Right ventricle myocardium inferior (tissue), 1 donor: ENCODE data around the gene CABP4. TPM values are rescaled to one million over a fixed set of nuclear protein-coding genes. Genes with fewer than 3 reads are reported as not detected.

Experiments
- ATAC-seq: fragments of 200-7000 bp; cut with Tn5 transposase; one replicate; pipeline ENCODE4 v1.9.1; 2020; ENCODE audit warnings: mild to moderate bottlenecking, moderate library complexity
- DNase-seq: peaks from one replicate; pipeline ENCODE4 v3.0.0; 2021; ENCODE audit errors: missing footprints
- intact Hi-C: fragments of 100-400 bp; cut with DNase I; formaldehyde crosslinking; loops from one replicate; pipeline ENCODE4 v1.11.0; 2022
- total RNA-seq: library from RNA; stranded (reverse); fragmentation: NEBNext Ultra II Directional; extraction: Animal tissue kit (Norgen Biotek cat#: 25700); gene quantifications from one replicate; pipeline ENCODE4 v1.2.1, GENCODE V29; 2021
- donor health status: DM: no; HTN: yes; CAD: no; lungs with severe emphysema.

Gene CABP4
- total RNA-seq, 1 donor from 2014 or later = 1.1 TPM

- intact Hi-C loops = no loop called here
- ATAC-seq (no peak), DNase-seq (no peak)
Measured at GRCh38 chr11:67489203-67489884, 34.2 kb downstream of the CABP4 start.

- DNase-seq = no peak
- no peak for ATAC-seq
- intact Hi-C loops = no loop called here
Measured at GRCh38 chr11:67489885-67490726, 35.0 kb downstream of the CABP4 start.

- intact Hi-C loops = no loop called here
- DNase-seq (no peak), ATAC-seq (no peak)
Measured at GRCh38 chr11:67490727-67491065, 35.5 kb downstream of the CABP4 start.

- no peak for ATAC-seq
- intact Hi-C loops = no loop called here
- DNase-seq = no peak
Measured at GRCh38 chr11:67491276-67492068, 36.3 kb downstream of the CABP4 start.

DNA sequence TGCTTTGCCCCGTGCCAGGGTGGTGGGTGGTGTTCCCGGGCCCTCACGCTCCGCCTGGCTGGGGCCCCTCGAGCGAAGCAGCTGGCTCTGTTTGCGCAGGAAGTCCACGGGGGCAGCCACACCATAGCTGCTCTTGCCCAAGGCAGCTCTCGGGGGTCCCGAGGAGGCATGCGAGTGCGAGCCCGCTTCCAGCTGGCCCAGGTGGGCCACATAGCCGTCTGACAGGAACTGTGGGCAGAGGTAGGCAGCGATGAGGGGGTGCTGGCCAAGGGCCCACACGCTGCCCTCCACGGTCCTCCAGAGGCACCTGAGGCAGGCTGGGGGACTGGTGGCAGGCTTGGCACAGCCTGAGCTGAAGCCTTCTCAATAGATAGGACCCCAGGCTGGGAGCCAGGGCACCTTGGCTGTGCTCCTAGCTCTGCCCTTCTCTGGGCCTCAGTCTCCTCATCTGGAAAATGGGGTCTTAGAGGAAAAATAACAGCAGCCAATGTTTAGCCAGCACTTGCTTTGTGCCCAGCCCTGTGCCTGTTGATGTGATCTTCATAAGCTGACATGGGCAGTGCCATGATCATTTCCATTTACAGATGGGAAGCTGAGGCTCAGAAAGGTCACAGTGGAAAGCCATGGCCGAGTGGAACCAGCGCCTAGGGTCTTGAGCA, 37.0 kb downstream of the CABP4 start:
- no peak for ATAC-seq
- intact Hi-C loops = no loop called here
- DNase-seq = no peak

- ATAC-seq (no peak), DNase-seq (no peak)
- intact Hi-C loops = no loop called here
Measured at GRCh38 chr11:67492801-67493547, 37.8 kb downstream of the CABP4 start.

GRCh38 chr11:67493548-67494370, 38.6 kb downstream of the CABP4 start:
- DNase-seq (no peak), ATAC-seq (no peak)
- intact Hi-C loops = no loop called here

DNA sequence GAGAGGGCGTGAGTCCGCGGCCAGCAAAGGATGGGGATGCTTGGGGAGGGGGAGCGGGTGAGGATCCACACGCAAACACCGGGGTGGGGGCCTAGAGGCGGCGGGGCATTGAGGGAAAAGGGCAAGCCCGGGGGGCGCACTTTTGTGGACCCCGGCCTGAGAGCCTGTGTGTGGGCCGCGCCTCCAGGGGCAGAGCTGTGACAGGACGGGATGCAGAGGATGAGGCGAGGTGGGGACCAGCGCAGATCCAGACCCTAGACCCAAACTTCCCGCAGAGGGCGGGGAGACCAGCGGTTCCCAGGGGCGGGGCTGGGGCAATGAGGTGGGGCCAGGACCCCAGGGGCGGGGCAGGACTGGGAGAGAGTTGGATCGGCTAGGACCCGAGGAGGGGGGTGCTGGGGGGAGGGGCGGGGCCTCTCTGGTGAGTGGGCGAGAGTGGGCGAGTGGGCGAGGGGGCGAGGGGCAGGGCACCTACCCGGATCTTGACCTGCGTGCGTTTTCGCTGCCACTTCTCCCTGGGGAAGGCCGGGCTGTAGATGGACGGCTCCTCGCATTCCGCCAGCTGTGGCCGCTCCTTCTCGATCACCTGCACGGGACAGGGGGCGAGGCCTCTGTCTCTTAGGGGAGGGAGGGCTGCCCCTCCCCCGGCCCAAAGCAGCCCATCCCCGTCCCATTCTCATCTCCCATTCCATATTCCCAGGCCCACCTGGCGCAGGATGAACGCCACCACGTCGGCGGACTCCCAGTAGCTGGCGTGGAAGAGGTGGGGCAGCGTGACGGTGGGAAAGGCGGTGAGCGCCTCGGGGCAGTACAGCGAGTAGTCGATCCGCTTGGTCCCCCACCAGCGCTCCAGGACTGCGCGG, 39.4 kb downstream of the CABP4 start:
- no peak for DNase-seq
- intact Hi-C loops = no loop called here
- ATAC-seq = no peak

DNA sequence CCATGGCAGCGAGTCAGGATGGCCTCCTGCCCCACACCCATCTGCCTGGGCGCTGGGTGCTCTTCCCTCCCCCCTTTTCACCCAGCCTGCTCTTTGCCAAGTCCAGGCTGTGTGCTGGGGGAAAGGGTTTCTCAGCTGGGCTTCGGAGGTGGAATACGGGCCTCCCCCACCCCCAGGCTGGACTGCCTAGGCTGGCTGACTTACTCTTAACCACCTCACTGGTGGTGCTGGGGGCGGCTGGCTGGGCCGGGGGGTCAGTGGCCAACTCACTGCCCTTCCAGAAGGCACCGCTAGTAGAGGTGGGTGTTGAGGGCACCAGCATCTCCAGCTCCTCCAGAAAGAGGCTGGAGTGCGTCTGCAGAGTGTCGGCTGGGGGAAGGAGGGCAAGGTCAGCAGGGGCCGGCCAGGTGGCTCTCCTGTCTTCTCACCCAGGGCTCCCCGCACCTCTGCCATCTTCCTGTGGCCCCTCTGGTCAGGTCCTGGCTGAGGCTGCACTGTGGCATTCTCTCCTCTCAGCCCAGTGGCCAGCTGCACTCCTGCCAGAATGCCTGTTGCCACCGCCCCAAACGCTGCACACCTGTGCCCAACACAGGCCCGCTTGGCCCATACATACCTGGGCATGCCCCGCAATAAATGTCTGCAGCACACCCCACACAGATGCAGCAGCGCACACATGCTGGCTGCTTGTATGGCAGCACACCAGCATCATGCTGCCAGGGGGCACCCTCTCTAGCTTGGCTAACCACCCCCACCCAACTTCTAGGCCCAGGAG, 40.3 kb downstream of the CABP4 start:
- DNase-seq (no peak), ATAC-seq (no peak)
- intact Hi-C loops = no loop called here

DNA sequence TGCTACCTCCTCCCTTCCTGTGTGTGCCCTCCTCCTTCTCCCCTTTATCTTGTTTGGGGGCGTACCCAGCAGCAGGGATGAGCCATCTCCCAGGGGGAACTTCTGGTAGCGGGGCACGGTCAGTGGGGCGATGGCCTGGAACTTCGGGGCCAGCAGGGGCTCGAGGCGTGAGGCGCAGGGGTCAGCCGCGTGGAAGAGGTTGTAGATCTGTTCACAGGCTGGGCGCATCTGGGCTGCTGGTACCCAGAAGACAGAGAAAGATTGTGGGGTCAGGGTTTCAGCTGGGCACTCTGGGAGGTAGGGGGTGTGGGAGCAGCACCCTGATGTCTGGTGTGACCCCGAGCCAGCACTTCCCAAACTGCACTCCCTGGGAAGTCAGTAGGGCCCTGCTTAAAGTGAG, 41.0 kb downstream of the CABP4 start:
- DNase-seq = no peak
- intact Hi-C loops = no loop called here
- ATAC-seq = no peak

- no peak for DNase-seq
- no peak for ATAC-seq
- intact Hi-C loops = no loop called here
Measured at GRCh38 chr11:67497656-67498291, 42.6 kb downstream of the CABP4 start.

DNA sequence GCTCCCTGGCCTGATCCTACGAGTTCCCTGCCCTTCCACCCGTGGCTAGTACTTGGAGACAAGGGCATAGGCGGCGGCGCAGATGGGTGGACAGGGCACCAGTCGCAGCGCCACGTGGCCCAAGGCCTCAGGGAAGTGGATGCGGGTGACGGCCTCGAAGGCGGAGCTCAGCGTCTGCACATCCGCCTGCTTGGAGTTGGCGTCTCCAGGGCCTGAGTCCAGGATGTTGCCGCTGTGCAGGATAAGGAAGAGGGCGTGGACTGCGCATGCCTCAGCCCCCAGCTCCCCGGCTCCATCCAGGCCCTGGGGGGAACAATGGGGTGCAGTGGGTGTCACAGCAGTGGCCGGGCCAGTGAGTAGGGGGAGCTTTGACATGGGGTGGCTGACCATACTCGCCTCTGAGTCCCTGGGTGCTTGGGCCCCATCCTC, 43.4 kb downstream of the CABP4 start:
- no peak for DNase-seq

DNA sequence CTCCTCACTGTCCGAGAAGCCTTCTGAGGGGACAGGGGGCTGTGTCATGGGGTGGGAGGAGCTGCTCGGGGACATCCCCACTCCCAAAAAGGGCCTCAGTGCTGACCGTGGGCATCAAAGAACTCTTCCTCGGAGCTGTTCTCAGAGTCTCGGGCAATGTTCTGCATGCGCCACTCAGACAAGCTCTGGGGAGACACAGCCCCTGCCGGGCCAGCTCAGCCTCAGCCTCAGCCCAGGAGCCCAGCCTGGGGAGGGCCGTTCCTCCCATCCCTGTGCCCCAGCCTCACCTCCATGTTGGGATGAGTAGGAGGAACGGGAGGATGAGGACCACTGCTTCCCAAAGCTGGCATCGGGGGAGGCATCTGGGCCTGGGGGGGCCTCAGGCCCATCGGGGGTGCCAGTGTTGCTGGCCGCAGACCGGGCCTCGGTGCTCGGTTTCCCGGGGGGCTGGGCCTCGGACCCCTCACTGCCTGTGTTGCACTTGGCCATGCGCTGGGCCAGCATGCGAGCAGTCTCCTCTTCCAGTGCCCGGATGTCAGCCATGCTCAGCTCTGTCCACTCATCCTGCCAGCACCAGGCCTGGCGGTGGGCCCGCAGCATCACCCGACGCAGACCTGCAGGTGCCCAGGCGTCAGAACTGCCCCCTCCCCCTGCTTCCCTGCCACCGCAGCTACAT, 44.8 kb downstream of the CABP4 start:
- ATAC-seq (no peak), DNase-seq (no peak)
- intact Hi-C loops = no loop called here

More for the DNA sequence above, 43.4 kb downstream of the CABP4 start:
- no peak for ATAC-seq
- intact Hi-C loops = no loop called here

DNA sequence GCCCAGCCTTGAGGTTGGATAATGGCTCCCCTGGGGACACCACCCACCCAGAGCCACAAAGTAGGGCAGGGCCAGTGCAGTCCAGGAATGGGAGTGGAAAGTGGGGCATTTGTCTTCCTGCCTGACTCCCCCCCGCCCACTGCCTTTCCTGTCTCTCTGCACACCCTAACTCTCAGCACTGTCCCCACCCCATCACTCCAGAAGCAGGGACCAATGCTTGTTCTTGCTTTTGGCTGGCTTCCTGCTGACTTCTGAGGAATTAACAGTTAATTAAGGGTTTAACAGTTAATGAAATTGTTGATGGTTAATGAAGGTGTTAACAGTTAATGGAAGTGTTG, 45.3 kb downstream of the CABP4 start:
- intact Hi-C loops = no loop called here
- DNase-seq (no peak), ATAC-seq (no peak)
